ENCODE data around the gene GPT2.
A peak's percentile ranks its signal among the peaks of the same experiment; 100 is the strongest.

Gene GPT2

GRCh38 chr16:46971271-46971670 is 87.1 kb downstream of the GPT2 start:
- DNase-seq (ENCODE audit: low read depth in 2 of 2) = no peak

- DNase-seq (ENCODE audit: low read depth in 2 of 2) = peak in 1 of 2 donors; percentile 45
Observed at GRCh38 chr16:46972429-46973206, 88.5 kb downstream of the GPT2 start.

DNA sequence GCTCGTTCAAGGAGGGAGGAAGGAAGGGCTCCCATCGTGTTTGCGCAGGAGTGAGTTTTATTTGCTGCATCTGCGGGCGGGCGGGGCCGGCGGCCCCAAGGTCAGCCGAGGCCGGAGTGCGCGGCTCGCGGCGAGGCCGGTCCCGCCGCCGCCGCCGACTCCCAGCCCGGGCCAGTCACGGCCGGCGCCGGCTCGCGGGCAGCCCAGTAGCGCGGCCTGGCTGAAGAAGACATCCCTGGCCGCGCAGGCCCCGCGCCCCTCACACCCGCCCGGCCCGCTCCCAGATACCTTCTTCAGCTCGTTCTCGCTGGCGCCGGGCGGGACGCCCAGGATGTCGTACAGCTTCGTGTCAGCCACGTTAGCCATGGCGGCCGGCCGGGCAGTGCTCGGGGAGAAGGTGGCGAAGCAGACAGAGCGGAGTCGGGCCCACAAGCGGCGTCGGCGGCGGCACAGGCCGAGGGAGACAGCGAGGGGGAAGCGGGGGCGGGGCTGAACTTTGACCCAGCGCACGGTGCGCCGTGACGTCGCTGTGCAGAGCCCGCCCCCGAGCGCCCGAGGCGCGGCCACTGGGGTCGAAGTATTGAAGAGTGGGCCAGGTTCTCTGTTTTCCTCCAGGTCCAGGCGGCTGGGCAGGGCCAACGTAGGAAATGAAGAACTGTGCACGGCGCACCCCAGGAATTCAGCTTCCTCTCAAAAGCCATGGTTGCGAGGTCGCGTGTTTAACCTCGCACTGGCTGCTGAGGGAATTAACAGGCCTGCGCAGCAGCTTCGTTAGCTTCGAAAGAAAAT is 89.2 kb downstream of the GPT2 start, which contains the start of gene DNAJA2:
DNAJA2 (minus strand) TSS at position 468 of the 789 bp plus-strand sequence; CDS start at position 366, 102 bp downstream.
- peak; percentile 93 to 95 for DNase-seq (ENCODE audit: low read depth in 2 of 2)

DNA sequence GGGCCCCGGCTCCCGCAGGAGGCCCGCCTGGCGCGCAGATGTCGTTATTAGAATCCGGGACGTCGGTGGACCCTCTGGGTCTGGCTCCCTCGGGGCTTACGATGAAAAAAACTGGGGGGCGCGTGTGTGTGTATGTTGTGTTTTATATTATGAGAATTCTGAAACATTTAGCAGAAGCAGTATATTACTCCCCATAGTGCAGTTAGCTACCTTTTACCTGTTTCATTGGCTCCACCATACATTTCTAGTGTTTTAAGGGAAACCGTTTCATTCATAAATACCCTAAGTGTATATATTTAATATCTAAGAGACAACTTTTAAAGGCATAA is 89.8 kb downstream of the GPT2 start:
- DNase-seq (ENCODE audit: low read depth in 2 of 2) = no peak

GRCh38 chr16:46974352-46974751 is 90.2 kb downstream of the GPT2 start:
- DNase-seq (ENCODE audit: low read depth in 2 of 2) = no peak

- no peak for DNase-seq (ENCODE audit: low read depth in 2 of 2)
Observed at GRCh38 chr16:46975165-46975564, 91.0 kb downstream of the GPT2 start.

GRCh38 chr16:46975908-46976470 is 91.8 kb downstream of the GPT2 start:
- no peak for DNase-seq (ENCODE audit: low read depth in 2 of 2)

- DNase-seq (ENCODE audit: low read depth in 2 of 2) = no peak
Observed at GRCh38 chr16:46976550-46976949, 92.4 kb downstream of the GPT2 start.
